Measurements from ENCODE around the gene BRIP1.

DNA sequence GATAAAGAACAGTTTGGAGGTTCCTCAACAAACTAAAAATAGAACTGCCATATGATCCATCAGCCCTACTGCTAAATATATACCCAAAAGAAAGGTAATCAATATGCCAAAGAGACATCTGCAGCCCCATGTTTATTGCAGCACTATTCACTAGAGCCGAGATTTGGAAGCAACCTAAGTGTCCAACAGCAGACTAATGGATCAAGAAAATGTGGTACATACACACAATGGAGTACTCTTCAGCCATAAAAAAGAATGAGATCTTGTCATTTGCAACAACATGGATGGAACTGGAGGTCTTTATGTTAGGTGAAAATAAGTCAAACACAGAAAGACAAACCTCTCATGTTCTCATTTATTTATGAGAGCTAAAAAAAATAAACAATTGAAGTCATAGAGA lies 223.5 kb downstream of the BRIP1 start:
- TF ChIP-seq, protein P1, sequence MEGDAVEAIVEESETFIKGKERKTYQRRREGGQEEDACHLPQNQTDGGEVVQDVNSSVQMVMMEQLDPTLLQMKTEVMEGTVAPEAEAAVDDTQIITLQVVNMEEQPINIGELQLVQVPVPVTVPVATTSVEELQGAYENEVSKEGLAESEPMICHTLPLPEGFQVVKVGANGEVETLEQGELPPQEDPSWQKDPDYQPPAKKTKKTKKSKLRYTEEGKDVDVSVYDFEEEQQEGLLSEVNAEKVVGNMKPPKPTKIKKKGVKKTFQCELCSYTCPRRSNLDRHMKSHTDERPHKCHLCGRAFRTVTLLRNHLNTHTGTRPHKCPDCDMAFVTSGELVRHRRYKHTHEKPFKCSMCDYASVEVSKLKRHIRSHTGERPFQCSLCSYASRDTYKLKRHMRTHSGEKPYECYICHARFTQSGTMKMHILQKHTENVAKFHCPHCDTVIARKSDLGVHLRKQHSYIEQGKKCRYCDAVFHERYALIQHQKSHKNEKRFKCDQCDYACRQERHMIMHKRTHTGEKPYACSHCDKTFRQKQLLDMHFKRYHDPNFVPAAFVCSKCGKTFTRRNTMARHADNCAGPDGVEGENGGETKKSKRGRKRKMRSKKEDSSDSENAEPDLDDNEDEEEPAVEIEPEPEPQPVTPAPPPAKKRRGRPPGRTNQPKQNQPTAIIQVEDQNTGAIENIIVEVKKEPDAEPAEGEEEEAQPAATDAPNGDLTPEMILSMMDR (IDR thresholded peaks at IDR 0.05; ENCODE audit: low read depth, low read length): no peak
- no peak for TF ChIP-seq POLR2A (IDR thresholded peaks at IDR 0.05; ENCODE audit: extremely low read depth, insufficient read length)
- TF ChIP-seq, protein P2, sequence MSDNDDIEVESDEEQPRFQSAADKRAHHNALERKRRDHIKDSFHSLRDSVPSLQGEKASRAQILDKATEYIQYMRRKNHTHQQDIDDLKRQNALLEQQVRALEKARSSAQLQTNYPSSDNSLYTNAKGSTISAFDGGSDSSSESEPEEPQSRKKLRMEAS (IDR thresholded peaks at IDR 0.05; ENCODE audit: low read depth, low read length): no peak

Data from NB4 (cell line).